Activated CD8-positive, alpha-beta memory T cell treated with anti-CD3 and anti-CD28 coated beads for 36 hours (primary cell): ENCODE data around the gene ACTRT2. TPM values are rescaled to one million over a fixed set of nuclear protein-coding genes. Genes with fewer than 3 reads are reported as not detected.

Source experiments
- CTCF ChIA-PET: fragments of 350-600 bp; sonication (Branson Sonifier 250); formaldehyde crosslinking; loops from one replicate; lab custom pipeline; 2021; ENCODE audit warnings: antibody characterized with exemption; lab: Charles Lee
- POLR2A ChIA-PET: fragments of 350-600 bp; sonication (Branson Sonifier 250); formaldehyde crosslinking; loops from one replicate; lab custom pipeline; 2021; ENCODE audit warnings: antibody characterized with exemption; lab: Charles Lee
- total RNA-seq, 2 experiments: library from RNA; stranded (reverse); gene quantifications; one replicate each; pipeline ENCODE4 v1.2.3, GENCODE V29; 2021

ACTRT2 gene
- total RNA-seq, 2 experiments from 2014 or later: not detected

DNA sequence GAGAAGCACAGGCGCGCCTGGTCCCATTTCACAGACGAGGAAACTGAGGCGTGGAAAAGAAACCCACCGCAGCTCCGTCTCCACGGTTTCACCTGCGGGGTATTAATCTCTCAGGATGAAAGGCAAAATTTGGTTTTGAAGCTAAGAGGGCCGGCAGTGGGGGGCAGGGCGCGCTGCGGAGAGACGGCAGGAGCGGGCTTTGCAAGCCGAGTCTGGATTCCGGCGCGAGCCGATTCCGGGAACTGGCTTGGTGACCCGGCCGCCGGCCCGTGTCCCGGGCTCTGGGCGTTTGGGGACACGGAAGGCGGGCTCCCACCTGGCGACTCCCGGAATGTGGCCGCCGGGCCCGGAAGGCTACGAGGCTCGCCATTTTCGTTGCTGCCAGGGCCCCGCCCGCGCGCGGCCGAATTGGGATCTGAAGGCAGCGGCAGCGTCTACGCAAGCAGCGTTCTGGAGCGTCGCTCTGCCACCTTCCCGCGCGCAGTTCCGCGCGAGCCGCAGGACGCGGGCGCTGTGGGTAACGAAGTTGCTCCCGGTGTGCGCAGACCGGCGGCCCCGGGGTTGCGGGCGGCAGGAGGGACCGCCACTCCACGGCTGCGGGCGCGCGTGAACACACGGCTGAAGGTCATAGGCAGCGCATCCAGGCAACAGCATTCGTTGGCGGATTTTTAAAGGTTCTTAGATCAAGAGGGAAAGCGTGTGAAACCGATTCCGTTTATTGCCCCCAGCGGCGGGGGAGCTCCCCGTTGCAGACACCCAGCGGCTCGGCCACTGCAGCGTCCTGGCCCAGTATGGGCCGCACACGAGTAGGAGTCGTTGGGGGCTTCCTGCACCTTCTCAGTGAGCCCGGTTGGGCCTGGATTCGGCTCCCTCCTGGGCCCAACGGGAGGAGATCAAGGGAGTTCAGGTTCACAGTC lies 42.4 kb downstream of the ACTRT2 start:
- ChIA-PET CTCF (no interaction called here), POLR2A (no interaction called here)

DNA sequence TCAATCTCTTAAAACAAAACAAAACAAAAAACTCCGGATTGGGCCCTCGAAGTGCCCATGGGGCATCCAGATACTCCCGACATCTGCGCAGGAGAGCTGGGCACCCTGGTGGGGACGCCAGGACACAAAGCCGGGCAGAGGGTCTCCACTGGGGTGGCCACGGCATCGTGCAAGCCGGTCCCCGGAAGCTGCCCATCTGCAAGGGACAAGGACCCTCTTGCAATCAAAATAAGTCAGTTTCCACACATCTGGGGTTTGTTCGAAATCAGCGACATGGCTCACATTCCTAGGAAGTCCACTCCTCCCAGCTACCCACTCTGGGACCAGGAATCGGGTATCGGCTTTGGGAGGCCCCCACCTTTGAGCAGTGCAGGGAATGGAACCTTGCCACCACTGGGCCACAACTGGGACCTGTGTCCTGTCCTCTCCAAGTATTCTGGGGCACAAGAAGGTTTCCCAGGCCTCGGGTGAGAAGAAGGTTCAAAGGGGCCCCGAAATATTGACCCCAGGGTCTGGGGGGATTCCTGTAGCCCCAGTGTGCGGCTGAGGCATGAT lies 43.1 kb downstream of the ACTRT2 start:
- ChIA-PET CTCF (no interaction called here), POLR2A (no interaction called here)

DNA sequence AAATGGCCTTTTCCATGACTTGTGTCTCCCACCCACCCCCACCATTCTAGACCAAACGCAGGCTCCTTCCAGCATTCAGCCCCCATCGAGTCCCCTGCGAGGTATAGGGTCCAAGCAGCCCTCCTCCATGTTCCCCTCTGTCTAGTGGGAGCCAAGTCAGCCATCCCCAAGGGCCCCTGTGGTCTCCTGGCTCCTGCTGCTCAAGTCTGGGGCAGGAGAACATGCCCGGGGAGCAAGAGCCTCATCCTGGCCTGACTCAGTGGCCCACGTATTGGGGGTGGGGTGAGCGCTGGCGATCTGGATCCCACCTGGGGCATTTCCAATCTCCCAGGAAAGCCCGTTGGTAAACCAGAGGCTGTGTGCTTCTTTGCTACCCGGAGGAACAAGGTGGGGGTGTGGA lies 43.6 kb downstream of the ACTRT2 start:
- CTCF ChIA-PET: no interaction called here
- POLR2A ChIA-PET: no interaction called here

DNA sequence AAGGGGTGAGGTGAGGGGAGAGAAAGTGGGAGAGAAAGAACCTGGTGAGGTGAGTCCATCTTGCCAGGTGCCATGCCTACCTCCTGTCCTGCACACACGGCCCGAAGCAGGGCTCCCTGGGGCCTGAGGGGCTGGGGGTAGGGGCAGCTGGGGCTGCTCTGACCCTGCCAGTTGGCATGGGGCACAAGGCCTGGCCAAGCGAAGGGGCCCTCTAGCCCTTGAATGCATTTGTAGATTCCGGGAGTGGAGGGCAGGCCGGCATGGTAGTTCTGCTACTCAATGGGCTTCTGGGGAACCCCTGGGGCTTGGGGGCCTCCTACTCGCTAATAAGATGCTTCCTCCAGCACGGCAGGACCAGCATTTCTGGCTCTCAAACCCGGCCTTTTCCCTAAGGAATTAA lies 44.1 kb downstream of the ACTRT2 start:
- ChIA-PET POLR2A (no interaction called here), CTCF (no interaction called here)

DNA sequence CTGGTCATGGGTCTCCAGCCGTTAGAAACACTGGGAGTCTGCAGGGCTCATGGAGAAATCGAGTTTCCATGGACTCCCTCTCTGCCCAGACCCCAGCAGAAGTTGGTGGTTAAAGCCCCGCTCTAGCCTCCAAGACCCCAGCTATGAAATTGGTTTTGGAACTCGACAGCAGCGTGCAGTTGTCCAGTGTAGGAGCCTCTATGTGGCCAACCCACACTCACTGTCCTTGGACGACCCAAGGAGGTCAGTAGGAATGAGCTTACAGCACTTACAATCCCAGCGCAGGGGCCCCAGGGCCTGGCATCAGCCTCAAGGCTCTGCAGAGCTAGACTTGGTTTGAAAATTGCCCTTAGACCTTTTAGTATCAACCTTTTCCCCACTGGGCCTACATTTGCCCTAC lies 44.5 kb downstream of the ACTRT2 start:
- ChIA-PET POLR2A (no interaction called here), CTCF (no interaction called here)

DNA sequence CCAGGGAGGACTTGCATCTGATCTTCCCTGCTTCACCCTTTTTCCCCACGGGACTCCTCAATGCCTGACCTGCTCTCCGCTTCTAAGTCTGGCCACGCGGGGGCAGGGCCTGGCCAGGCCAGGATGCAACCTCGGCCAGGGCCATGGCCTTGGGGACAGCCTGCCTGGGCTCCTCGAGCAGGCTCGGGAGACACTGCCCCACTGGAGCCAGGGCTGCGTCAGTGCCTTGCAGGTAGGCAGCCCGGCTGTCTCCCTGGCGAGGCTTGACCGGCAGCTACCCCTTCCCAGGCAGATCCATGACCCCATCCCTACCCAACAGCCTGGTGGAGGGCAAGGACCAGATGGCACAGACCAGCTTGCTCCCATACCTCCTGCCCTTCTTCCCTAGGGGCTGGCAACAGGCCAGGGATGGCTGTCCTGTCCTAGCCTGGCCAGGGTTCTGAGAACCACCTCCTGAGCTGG lies 45.0 kb downstream of the ACTRT2 start:
- ChIA-PET POLR2A (no interaction called here), CTCF (no interaction called here)

DNA sequence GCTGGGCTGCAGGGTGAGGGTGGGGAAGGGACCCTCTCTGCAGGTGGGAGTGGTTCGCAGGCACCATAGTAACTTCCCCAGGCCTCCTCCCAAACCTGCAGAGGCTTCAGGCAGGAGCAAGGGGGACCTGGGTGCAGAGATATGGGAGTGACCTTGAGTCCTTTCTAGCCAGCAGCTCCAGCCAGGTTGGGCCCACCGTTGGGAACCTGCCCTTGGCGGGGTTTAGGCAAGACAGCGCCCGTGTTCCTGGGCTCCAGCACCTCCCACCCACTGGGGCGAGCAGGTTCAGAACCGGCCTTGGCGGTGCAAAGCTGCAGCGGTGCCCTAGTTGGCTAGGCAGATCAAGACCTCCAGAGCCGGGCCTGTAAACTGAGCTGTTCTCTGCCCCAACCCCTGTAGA lies 45.6 kb downstream of the ACTRT2 start:
- CTCF ChIA-PET: no interaction called here
- POLR2A ChIA-PET: no interaction called here

DNA sequence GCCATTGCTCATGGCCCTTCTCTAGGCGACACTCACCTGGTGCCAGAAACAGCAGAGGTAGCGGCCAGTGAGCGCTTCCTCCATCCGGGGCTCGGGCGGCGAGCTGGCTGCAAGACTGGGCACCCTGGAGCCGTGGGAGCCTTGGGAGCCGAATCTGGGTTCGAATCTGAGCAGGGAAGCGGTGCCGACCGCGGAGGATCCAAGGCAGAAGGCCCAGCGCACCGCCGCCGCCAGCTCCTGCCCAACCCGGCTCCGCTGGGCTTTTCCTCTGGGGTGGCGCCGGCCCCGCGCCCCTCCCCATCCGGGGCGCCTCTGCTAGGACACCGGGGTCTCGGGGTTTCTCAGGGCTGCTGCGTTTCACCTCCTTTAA lies 46.0 kb downstream of the ACTRT2 start:
- CTCF ChIA-PET: no interaction called here
- POLR2A ChIA-PET: no interaction called here

DNA sequence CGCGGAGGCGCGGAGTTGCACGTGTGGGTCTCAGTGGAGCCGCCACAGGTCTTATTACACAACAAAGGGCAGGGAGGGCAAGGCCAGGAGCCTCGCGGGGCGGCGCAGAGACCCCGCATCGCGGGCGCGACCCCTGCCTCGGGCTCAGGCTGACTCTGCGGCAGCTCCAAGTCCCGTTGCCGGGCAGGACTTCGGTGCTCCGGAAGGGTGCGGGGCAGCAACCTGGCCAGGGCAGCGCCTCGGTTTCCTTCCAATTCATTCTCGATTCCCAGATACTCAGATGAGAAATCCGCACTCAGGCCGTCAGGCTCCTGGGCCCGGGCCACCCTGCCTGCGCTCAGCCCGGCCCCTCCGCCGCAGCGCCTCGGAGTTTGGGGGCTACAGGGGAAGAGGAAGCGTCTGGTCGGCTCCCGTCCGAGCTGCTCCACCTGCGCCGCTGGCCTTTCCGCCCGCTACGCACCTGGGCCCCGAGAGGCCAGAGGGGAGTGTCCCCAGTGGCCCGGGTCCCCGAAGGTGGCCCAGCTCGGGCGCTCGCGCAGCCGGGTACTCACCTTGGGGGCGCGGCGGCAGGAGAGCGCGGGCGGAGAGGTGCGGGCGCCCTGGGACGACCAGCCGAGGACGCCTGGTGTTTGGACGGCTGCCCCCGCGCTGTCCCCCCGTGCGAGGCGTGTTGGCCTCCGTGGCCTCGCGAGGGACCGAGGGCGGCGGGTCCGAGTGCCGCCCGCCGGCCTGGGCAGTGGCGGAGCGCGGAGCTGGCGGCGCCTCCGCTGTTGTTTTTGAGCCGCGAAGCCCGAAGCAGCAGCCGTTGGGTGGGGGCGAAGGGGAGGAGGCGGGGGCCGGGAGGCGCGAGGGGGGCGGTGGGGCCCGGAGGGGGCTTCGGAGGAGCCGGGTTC lies 46.6 kb downstream of the ACTRT2 start:
- POLR2A ChIA-PET: no interaction called here
- CTCF ChIA-PET: no interaction called here

DNA sequence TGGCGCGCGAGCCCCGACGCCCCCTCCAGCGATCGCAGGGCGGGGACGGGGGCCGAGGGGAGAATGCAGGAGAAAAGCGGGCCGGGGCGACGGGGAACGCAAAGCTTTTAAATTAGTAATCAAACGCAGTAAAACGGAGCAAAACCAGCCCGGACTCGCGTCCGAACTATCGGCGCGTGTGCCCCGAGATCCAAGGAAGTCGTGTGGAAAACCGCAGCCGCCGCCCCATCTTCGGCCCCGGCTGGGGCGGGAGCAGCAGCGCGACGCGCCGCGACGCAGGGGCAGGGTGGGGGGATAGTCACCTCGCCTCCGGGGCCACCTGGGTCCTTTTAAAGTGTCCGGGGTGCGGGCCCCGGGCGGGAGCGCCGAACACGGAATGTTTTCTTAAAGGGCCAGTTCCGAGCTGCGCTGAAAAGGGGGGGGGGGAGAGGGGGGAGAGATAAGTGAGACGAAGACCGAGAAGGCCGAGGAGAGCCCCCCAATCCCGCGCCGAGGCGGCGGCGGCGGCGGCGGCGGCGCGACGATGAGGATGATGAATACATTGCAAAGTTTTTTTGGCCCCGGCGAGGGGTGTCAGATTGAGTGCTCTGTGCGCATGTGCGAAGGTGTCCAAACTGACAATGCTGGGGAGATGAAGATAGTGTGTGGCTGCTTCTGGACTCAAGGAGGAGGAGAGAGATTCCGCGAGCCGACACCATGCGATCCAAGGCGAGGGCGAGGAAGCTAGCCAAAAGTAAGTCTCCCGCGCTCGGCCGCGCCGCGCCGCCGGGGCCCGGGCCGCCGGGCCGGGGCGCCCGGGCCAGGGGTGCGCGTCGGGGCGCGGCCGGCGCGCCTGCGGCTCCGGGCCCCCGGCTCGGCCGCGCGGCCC lies 47.5 kb downstream of the ACTRT2 start, which contains the start of gene PRDM16:
TSS of gene PRDM16 (plus strand) at position 640 of the 868 bp plus-strand sequence. CDS start at position 697, 57 bp downstream.
- ChIA-PET CTCF (no interaction called here), POLR2A (no interaction called here)

DNA sequence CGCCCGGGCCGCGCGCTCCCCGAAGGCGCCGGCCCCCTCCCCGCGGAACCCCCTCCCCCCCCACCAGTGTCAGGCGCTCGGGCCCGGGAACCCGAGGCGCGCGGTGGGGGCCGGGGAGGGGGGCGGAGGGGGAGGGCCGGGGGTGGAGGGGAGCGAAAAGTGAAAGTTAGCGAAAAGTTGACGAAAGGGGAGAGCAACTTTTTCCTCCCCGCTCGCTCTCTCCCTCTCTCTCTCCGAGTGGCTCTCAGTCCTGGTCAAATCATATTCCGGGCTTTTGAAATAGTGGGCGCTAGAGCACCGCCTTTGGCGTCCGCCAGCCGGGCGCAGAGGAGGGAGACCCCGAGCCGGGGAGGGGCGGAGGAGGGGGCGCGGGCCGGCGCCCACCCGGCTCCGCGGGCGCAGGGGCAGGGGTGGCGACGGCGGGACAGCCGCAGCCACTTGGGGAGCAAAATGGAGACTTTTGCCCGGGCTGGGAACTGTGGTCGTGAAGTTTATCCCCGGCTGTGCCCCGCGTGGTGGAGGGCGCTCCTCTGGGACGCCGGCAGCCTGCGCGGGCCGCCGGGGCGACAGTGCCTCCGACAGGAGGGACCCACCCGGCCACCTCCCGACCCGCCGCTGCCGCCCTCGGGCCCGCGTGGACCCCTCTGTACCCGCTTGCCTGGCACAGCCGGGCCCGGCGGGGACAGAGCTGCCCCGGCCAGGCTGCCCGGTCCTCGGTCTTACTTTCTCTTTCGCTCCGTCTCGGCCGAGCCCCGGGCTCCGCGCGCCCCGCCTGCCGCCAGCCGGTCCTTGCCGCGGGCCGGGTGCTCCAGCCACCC lies 48.4 kb downstream of the ACTRT2 start:
- POLR2A ChIA-PET: no interaction called here
- CTCF ChIA-PET: no interaction called here

DNA sequence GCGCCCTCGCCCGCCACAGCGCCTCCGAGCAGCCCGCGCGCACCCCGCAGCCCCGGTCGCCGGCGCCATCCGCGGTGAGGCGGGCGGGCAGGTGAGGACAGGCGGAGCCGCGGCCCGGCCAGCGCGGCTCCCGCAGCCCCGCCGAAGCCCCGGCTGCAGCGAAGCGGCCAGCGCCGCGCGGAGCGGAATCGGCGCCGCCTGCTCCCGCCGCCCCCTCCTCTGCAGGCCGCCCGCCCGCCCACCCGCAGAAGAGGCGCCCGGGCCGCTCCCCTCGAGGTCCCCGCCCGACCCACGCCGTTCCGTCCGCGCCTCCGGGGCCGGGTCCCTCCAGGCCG lies 49.0 kb downstream of the ACTRT2 start:
- ChIA-PET POLR2A (no interaction called here), CTCF (no interaction called here)

DNA sequence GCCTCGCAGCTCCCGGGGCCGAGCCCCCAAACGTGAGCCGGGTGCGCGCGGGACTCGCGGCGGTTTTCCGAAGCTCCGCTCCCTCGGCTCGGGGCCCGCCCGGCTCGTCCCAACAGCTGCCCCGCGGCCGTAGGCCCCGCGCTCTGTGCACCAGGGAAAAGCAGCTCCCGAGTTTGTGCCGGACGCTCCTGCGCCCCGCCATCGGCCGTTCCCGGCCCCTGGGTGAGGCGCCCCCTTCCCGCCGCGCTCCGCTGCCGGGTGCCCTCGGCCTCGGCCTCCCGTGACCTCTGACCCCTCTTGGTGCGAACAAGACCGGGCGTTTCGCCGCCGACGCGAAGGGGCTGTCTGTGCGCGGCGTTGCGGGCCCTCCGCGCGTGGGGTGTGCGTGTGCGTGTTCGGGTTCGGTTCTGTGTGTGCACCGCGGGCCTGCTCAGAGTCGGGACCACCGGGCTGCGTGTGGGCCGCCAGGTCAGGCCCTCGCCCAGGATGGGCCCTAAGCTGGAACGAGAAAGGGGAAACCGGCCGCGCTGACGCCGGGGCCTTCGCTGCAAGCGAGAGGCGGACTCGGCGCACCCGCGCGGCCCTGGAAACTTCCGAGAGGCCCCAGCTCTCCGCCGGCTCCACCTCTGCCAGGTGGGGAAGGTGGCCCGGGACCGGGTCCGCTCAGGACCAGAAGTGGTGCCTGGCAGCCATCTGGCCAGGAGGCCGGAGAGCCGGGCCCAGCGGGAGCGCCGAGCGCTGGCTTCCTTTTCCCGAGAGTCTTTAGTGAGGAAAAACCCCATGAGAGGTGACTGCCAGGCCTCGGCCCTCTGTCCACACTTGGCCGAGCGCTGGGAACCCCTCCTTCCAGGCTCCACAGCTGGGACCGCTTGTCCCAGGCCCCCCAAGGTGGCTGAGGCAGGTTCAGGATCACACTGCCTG lies 49.6 kb downstream of the ACTRT2 start:
- POLR2A ChIA-PET: no interaction called here

DNA sequence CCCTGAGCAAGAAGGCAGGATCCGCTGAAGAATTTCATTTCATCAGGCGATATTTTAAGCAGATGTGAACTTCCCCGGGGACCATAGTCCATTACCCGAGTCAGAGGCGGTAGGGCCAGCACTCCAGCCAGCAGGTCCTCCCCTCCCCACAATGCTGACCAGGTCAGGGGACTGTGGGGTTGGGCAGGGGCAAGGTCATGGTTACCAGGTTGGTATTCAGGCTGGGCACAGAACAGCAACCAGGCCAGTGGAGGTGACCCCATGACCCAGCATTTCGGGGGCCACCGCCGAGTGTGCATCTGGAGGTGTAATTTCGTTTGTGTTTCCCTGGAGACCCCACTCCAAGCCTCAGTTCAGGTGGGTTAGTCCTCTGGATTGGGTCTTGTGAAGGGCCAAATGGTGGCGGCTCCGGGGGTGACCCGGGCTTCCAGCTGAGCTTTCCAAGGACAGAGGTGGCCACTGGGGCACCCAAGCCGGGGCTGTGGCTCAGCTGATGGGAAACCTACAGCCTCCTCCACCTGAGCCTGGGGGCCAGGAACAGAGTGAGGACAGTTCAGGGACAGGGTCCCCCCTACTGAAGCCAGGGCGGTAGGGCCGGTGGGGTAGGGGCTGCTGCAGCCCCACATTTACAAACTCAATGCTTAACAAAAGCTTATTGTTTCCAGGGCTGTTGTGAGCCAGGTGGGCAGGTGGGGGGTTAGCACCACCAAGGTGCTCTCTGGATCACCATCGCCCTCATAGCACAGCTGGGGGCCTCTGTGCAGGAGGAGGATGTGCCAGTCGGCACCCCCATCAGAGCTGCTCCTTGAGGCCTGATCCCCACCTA lies 50.5 kb downstream of the ACTRT2 start:
- CTCF ChIA-PET: no interaction called here
- POLR2A ChIA-PET: no interaction called here

More for the DNA sequence above, 49.6 kb downstream of the ACTRT2 start:
- CTCF ChIA-PET: no interaction called here
